HepG2 (cell line): ENCODE data around the gene BID. TPM values are rescaled to one million over a fixed set of nuclear protein-coding genes. Genes with fewer than 3 reads are reported as not detected.

ENCODE experiments used
- BCLAF1 ChIP-seq: fragments of 450-650 bp; IDR thresholded peaks from 2 replicates; pipeline ENCODE4 v1.6.1; 2017; ENCODE audit warnings: mild to moderate bottlenecking
- BORCS8-MEF2B ChIP-seq: sonication (generic); formaldehyde crosslinking; IDR thresholded peaks from 2 replicates; pipeline ENCODE4 v1.8.0; 2022; ENCODE audit warnings: mild to moderate bottlenecking, missing genetic modification reagents
- CCDC6 ChIP-seq: sonication (generic); formaldehyde crosslinking; IDR thresholded peaks from 2 replicates; pipeline ENCODE4 v1.8.1; 2022; ENCODE audit warnings: mild to moderate bottlenecking, missing genetic modification reagents, moderate library complexity
- DNMT1 ChIP-seq: sonication (generic); formaldehyde crosslinking; IDR thresholded peaks from 2 replicates; pipeline ENCODE4 v1.5.1; 2020; ENCODE audit warnings: mild to moderate bottlenecking, missing genetic modification reagents
- FOXP1 ChIP-seq, 2 experiments: fragments of 450-650 bp in 1 of 2; IDR thresholded peaks; 2 replicates each; pipeline ENCODE4 v1.6.1; 2017 to 2018; ENCODE audit warnings: antibody characterized with exemption in 1 of 2
- ZNF430 ChIP-seq: sonication (generic); formaldehyde crosslinking; IDR thresholded peaks from 2 replicates; pipeline ENCODE4 v1.9.0; 2021; ENCODE audit warnings: mild to moderate bottlenecking, missing genetic modification reagents
- polyA plus RNA-seq, 8 experiments: library from polyadenylated mRNA; depleted of rRNA in 3 of 8; stranded (reverse) in 7 of 8; unstranded in 1 of 8; fragments of >200 nt; fragmentation: Illumina TruSeq in 4 of 8; extraction: Trizol in 4 of 8; gene quantifications; 2 replicates each; pipeline versions ENCODE4 v1.2.1 to v1.2.3, GENCODE V29; 2011 to 2016; ENCODE audit warnings: low read depth in 4 of 8, missing spikeins in 1 of 8, mixed read lengths in 1 of 8; ENCODE audit not compliant: insufficient read depth in 1 of 8
- total RNA-seq, 5 experiments: library from RNA; depleted of rRNA; stranded (reverse); fragments of >200 nt; fragmentation: Illumina TruSeq; extraction: Trizol; gene quantifications; 2 replicates each; pipeline ENCODE4 v1.2.3, GENCODE V29; 2016; ENCODE audit warnings: low read depth in 1 of 5
- TF ChIP-seq, protein P1 (sequence below): sonication (generic); formaldehyde crosslinking; IDR thresholded peaks from 2 replicates; pipeline ENCODE4 v1.4.0; 2020; ENCODE audit warnings: missing genetic modification reagents, borderline replicate concordance

The BID gene
- total and polyA plus RNA-seq, 2 of the 13 experiments (the other 11 are each of a cell fraction or from before 2014, with no cell fraction given): 35.3 to 51.7 TPM

DNA sequence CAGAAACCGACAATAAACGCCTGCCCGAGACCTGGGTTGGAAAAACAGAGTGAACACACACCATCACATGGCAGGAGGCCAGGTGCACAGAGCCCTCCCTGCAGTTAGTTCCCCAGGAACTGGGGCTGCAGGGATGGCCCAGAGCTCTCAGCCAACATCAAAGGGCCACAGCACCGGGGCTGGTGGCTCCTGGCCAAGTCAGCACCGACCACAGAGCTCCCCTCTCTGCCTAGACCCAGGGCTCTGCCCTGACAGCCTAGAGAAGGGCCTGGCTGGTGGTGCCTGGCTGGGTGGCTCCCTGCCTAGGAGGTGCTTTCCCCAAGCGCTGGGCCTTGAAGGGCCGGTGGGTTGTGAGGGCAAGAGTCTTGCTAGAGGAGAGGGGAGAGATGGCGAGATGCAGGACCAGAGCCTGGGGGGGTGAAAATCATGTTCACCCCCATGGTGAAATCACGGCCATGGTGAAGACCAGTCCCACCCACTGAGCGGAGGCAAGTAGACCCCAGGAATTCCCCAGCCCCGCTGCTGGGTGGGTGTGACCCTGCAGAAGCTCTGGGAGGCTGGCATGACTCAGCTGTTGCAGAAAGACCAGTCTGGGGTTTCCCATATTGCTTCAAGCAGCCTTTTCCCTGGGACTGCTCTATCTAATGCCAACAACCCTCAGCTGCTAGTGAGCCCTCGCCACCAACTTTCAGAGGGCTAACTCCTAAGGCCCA is 7.2 kb upstream of the BID start (continued):
- TF ChIP-seq, protein P1, sequence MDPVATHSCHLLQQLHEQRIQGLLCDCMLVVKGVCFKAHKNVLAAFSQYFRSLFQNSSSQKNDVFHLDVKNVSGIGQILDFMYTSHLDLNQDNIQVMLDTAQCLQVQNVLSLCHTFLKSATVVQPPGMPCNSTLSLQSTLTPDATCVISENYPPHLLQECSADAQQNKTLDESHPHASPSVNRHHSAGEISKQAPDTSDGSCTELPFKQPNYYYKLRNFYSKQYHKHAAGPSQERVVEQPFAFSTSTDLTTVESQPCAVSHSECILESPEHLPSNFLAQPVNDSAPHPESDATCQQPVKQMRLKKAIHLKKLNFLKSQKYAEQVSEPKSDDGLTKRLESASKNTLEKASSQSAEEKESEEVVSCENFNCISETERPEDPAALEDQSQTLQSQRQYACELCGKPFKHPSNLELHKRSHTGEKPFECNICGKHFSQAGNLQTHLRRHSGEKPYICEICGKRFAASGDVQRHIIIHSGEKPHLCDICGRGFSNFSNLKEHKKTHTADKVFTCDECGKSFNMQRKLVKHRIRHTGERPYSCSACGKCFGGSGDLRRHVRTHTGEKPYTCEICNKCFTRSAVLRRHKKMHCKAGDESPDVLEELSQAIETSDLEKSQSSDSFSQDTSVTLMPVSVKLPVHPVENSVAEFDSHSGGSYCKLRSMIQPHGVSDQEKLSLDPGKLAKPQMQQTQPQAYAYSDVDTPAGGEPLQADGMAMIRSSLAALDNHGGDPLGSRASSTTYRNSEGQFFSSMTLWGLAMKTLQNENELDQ (CRISPR knock-in tag): no peak
- TF ChIP-seq CCDC6 (CRISPR knock-in tag) (no peak), FOXP1 (IDR thresholded peaks at IDR 0.05) (no peak), FOXP1 (CRISPR knock-in tag; IDR thresholded peaks at IDR 0.05) (no peak), BORCS8-MEF2B (CRISPR knock-in tag) (no peak), ZNF430 (no peak), BCLAF1 (no peak), DNMT1 (no peak)
